Stimulated activated CD4-positive, alpha-beta T cell treated with anti-CD3 and anti-CD28 coated beads, Interleukin-12 subunit alpha, Interleukin-12 subunit beta, amount 100 ng/mL, for 24 hours (primary cell): Measurements from ENCODE around the gene KRTAP4-5.
"Not testable (repeated sequence)": the region's sequence is repeated elsewhere in the genome, so short reads cannot be mapped to it uniquely, and the experiment has no call there.

Experiments
- DNase-seq, 2 experiments: peaks; one replicate each; pipeline ENCODE4 v3.0.0-alpha.2; 2020; ENCODE audit warnings: low read depth in 2 of 2

The KRTAP4-5 gene

GRCh38 chr17:41149652-41149985 is at the start of gene KRTAP4-5:
TSS of gene KRTAP4-5 (minus strand) at chr17:41149825. CDS start at chr17:41149767, 58 bp downstream.
- no peak for DNase-seq

- DNase-seq = no peak
These were observed 46.4 kb upstream of the KRTAP4-5 start for GRCh38 chr17:41196068-41196467.

- no peak for DNase-seq
These were observed 40.7 kb upstream of the KRTAP4-5 start for GRCh38 chr17:41190328-41190727.

- not testable (repeated sequence) for DNase-seq
These were observed 40.3 kb upstream of the KRTAP4-5 start, which contains the start of gene KRTAP9-1 for GRCh38 chr17:41189837-41190318. TSS of gene KRTAP9-1 (plus strand) at chr17:41189887. CDS start at chr17:41189887, 0 bp downstream.

- DNase-seq = no peak
These were observed 37.2 kb upstream of the KRTAP4-5 start for GRCh38 chr17:41186872-41187271.

- DNase-seq = no peak
These were observed 35.4 kb upstream of the KRTAP4-5 start for GRCh38 chr17:41185001-41185400.

GRCh38 chr17:41184480-41184961 is 34.9 kb upstream of the KRTAP4-5 start, which contains the start of gene KRTAP4-1:
TSS of gene KRTAP4-1 (minus strand) at chr17:41184911. CDS start at chr17:41184854, 57 bp downstream.
- DNase-seq = no peak

- DNase-seq = no peak
These were observed 29.4 kb upstream of the KRTAP4-5 start for GRCh38 chr17:41178843-41179616.

- no peak for DNase-seq
These were observed 28.7 kb upstream of the KRTAP4-5 start for GRCh38 chr17:41178341-41178740.

GRCh38 chr17:41177727-41178271 is 28.2 kb upstream of the KRTAP4-5 start, which contains the start of gene KRTAP4-2:
TSS of gene KRTAP4-2 (minus strand) at chr17:41178221. CDS start at chr17:41178164, 57 bp downstream.
- DNase-seq = no peak

- no peak for DNase-seq
These were observed 27.2 kb upstream of the KRTAP4-5 start for GRCh38 chr17:41176744-41177387.

GRCh38 chr17:41171886-41172285 is 22.3 kb upstream of the KRTAP4-5 start:
- DNase-seq = no peak

- no peak for DNase-seq
These were observed 18.5 kb upstream of the KRTAP4-5 start, which contains the start of gene KRTAP4-3 for GRCh38 chr17:41168121-41168520. TSS of gene KRTAP4-3 (minus strand) at chr17:41168221. CDS start at chr17:41168172, 49 bp downstream.

GRCh38 chr17:41167561-41167960 is 17.9 kb upstream of the KRTAP4-5 start:
- DNase-seq = no peak

- no peak for DNase-seq
These were observed 14.2 kb upstream of the KRTAP4-5 start for GRCh38 chr17:41163828-41164227.

- no peak for DNase-seq
These were observed 11.0 kb upstream of the KRTAP4-5 start, which contains the start of gene KRTAP4-4 for GRCh38 chr17:41160648-41161047. TSS of gene KRTAP4-4 (minus strand) at chr17:41160748. CDS start at chr17:41160691, 57 bp downstream.

- not testable (repeated sequence) for DNase-seq
These were observed 10.6 kb upstream of the KRTAP4-5 start for GRCh38 chr17:41160190-41160589.

GRCh38 chr17:41153856-41154255 is 4.2 kb upstream of the KRTAP4-5 start:
- DNase-seq = no peak

- no peak for DNase-seq
These were observed 1.9 kb upstream of the KRTAP4-5 start for GRCh38 chr17:41151525-41151924.

- DNase-seq = no peak
These were observed 401 bp upstream of the KRTAP4-5 start for GRCh38 chr17:41150026-41150425.

GRCh38 chr17:41148971-41149651 is 514 bp downstream of the KRTAP4-5 start:
- DNase-seq = not testable (repeated sequence)
